Testis (tissue), 2 donors: Measurements from ENCODE around the gene PRAME.

Experiments
- POLR2A ChIP-seq: fragments of 450-650 bp; IDR thresholded peaks from one replicate; pipeline ENCODE4 v1.6.1; 2017; ENCODE audit warnings: antibody characterized with exemption, mild to moderate bottlenecking, moderate library complexity
- TF ChIP-seq, protein P1 (sequence below), 3 experiments: fragments of 450-650 bp in 2 of 3; fragments of 200-600 bp in 1 of 3; sonication (generic) in 1 of 3; IDR thresholded peaks; one replicate each; pipeline ENCODE4 v1.5.1; 2016 to 2019; ENCODE audit warnings: antibody characterized with exemption in 3 of 3, mild to moderate bottlenecking in 2 of 3, moderate library complexity in 1 of 3

DNA sequence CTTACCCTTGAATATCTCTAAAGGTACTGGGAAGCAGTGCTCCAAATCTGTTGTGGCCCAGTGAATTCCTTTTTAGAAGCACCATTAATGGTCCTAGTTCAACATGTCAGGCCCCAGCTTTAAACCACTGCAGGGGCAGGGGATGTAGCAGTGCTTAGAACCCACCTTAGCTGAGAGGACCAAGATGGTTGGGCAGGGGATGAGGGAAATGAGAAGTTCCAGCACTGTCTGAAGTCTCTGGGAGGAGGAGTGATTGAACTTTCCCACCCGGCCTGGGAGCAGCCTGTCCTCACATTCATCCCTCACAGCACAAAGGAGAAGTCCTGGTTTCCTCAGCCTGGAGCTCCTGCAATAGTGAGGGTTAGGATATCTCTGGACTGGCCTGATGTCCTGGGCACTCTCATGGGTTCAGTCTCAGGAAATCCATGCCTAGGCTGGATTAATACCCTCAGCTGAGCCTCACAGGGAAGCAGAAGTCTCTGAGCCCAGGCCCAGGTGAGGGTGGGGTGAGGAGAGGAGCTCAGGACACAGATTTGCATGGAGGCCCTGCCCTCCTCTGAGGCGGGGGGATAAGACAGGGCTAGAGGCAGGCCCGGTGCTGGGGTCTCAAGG is 28.6 kb upstream of the PRAME start:
- TF ChIP-seq, protein P1, sequence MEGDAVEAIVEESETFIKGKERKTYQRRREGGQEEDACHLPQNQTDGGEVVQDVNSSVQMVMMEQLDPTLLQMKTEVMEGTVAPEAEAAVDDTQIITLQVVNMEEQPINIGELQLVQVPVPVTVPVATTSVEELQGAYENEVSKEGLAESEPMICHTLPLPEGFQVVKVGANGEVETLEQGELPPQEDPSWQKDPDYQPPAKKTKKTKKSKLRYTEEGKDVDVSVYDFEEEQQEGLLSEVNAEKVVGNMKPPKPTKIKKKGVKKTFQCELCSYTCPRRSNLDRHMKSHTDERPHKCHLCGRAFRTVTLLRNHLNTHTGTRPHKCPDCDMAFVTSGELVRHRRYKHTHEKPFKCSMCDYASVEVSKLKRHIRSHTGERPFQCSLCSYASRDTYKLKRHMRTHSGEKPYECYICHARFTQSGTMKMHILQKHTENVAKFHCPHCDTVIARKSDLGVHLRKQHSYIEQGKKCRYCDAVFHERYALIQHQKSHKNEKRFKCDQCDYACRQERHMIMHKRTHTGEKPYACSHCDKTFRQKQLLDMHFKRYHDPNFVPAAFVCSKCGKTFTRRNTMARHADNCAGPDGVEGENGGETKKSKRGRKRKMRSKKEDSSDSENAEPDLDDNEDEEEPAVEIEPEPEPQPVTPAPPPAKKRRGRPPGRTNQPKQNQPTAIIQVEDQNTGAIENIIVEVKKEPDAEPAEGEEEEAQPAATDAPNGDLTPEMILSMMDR (IDR thresholded peaks at IDR 0.05) = no peak
- no peak for TF ChIP-seq POLR2A
